ENCODE data around the gene NCAM1.

The NCAM1 gene

DNA sequence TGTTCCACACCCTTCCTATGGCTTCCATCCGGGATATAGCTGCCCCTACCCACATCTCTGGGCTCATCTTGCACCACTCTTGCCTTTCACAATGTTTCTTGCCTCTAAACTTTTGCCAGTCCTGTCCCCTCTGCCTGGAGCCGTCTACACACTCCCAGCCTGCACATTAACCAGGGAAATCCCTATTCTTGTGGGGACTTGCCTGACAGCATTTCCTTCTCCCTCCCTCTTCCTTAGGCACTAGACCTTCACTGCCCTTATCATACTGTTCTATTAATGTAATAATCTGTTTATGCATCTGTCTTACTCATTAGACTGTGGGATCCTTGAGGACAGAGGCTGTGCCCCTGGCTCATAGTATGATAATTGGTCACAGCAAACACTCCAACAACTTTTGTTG is 347.4 kb downstream of the NCAM1 start:
- TF ChIP-seq, protein P1, sequence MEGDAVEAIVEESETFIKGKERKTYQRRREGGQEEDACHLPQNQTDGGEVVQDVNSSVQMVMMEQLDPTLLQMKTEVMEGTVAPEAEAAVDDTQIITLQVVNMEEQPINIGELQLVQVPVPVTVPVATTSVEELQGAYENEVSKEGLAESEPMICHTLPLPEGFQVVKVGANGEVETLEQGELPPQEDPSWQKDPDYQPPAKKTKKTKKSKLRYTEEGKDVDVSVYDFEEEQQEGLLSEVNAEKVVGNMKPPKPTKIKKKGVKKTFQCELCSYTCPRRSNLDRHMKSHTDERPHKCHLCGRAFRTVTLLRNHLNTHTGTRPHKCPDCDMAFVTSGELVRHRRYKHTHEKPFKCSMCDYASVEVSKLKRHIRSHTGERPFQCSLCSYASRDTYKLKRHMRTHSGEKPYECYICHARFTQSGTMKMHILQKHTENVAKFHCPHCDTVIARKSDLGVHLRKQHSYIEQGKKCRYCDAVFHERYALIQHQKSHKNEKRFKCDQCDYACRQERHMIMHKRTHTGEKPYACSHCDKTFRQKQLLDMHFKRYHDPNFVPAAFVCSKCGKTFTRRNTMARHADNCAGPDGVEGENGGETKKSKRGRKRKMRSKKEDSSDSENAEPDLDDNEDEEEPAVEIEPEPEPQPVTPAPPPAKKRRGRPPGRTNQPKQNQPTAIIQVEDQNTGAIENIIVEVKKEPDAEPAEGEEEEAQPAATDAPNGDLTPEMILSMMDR (IDR thresholded peaks at IDR 0.05; ENCODE audit: low read depth, low read length): no peak
- Histone ChIP-seq H3K4me3 (ENCODE audit: low read depth, low read length) (no peak overlapping the region), H3K27me3 (no peaks in the 10 kb centered on the region; the same call in 1 of the 2 replicates), H3K9me3 (no peaks in the 10 kb centered on the region), H3K4me1 (no peaks in the 10 kb centered on the region), H3K36me3 (no peaks in the 10 kb centered on the region)
- DNase-seq: no peak

DNA sequence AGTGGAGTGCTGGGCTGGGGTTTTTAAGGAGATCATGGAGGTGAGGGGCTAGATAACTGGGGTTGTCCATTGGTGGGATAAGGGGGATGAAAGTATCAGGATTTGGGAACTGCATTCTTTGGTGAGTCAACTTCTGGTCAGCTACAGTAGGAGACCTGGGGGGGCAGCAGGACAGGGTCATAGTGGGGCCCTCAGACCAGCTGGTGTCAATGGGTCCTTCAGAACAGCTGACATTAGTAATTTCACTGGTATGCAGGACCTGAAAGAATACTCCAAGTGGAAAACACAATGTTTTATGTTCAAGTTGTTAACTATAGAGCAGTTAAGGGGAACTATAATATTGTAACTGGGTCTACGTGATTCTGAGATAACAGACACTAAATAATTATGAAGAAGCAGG is 350.3 kb downstream of the NCAM1 start:
- DNase-seq: no peak
- TF ChIP-seq, protein P1 (IDR thresholded peaks at IDR 0.05; ENCODE audit: low read depth, low read length): no peak

DNA sequence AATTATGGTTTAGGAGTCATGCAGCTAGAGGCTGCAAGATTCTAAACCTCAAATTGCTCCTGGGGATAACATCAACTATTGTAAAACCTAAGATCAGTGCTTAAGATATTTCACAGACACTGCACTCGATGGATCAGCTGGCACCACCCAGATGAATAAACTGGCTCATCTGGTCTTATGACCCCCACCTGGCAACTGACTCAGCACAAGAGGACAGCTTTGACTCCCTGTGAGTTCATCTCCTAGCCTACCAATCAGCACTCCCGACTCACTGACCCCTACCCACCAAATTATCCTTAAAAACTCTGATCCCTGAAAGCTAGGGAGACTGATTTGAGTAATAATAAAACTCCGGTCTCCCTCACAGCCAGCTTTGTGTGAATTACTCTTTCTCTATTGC is 352.4 kb downstream of the NCAM1 start:
- TF ChIP-seq, protein P1 (IDR thresholded peaks at IDR 0.05; ENCODE audit: low read depth, low read length): no peak
- Histone ChIP-seq H3K4me1 (0 out of 2 replicates have a peak, but pooled peaks cover 2% of the 10 kb centered on the region), H3K4me3 (ENCODE audit: low read depth, low read length) (peak overlapping the region; percentile 85; the same call in 1 of the 2 replicates), H3K27me3 (no peaks in the 10 kb centered on the region), H3K9me3 (no peaks in the 10 kb centered on the region), H3K36me3 (no peaks in the 10 kb centered on the region)
- DNase-seq: no peak

More for the DNA sequence above, 350.3 kb downstream of the NCAM1 start:
- H3K9me3 ChIP-seq: no peaks in the 10 kb centered on the region
- 0 out of 2 replicates have a peak, but pooled peaks cover 2% of the 10 kb centered on the region for H3K4me1 ChIP-seq
- no peaks in the 10 kb centered on the region for H3K36me3 ChIP-seq
- no peaks in the 10 kb centered on the region for H3K27me3 ChIP-seq
- H3K4me3 ChIP-seq (ENCODE audit: low read depth, low read length): no peak overlapping the region

DNA sequence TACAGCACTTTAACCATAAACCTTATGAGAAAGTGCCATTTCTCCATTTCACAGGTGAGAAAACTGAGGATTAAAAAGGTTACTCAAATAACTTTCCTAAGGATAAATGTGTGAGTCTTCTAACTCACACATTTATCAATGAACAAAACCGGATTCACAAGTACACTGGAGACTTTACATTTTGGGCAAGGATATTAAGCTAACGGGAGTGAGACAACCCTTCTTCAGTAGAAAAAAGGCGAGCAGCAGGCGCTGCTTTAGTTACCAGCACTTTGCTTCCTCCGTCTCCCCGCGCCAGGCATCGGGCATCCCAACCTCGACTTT is 352.8 kb downstream of the NCAM1 start:
- no peaks in the 10 kb centered on the region for H3K36me3 ChIP-seq
- peak overlapping the region; percentile 85 for H3K4me3 ChIP-seq (ENCODE audit: low read depth, low read length)
- no peak for DNase-seq
- no peaks in the 10 kb centered on the region for H3K9me3 ChIP-seq
- H3K4me1 ChIP-seq: 0 out of 2 replicates have a peak, but pooled peaks cover 2% of the 10 kb centered on the region
- TF ChIP-seq, protein P1 (IDR thresholded peaks at IDR 0.05; ENCODE audit: low read depth, low read length): no peak
- H3K27me3 ChIP-seq: no peaks in the 10 kb centered on the region

DNA sequence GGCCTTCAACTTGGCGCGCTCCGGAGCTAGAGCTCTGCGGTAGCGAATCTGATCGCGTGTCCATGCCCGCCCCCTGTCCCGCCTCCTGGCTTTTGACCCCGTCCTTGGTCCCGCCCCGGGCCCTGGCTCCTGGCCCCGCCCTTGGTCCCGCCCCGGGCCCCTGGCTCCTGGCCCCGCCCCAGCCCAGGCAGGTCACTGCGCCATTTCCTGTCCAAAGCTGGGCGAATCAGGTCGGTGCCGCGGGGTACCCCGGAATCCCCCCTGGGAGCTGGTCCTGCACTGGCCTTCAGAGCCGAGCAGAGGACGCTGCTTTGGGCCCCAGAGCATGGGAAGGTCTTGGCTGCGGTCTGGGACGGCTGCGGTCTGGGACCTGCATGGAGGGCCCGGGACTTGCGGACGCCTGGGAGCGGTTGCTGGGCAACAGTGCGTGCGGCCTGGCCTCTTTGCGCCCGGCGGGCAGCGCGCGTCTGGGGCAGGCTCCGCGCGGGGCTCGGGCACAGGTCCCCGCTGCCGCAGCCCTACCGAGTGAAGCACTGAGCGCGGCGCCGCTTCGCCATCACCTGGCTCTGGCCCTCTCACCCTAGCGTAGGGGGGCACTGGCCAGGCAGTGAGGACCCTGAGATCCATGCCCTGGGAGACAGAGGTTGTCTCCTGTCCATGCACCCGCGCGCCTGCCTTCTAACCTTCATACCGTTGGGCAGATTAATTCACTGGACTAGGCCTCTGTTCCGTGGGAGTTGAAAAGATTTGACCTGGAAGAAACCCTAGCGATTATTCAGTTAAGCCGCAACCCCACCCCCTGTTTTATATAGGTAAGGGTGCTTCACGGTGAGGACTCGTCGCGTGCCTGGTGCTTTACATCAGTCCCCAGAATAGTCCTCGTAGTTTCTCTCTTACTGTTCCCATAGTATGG is 353.4 kb downstream of the NCAM1 start, which contains the start of gene TTC12:
TSS of gene TTC12 (plus strand) at position 195 of the 913 bp plus-strand sequence. CDS start 1,675 bp downstream, outside the sequence.
- peak; percentile 97 for DNase-seq
- H3K36me3 ChIP-seq: no peaks in the 10 kb centered on the region
- 0 out of 2 replicates have a peak, but pooled peaks cover 2% of the 10 kb centered on the region for H3K4me1 ChIP-seq
- TF ChIP-seq, protein P1 (IDR thresholded peaks at IDR 0.05; ENCODE audit: low read depth, low read length): no peak
- no peaks in the 10 kb centered on the region for H3K27me3 ChIP-seq
- no peaks in the 10 kb centered on the region for H3K9me3 ChIP-seq
- H3K4me3 ChIP-seq (ENCODE audit: low read depth, low read length): peak within 1 kb of the TSS; percentile 85

DNA sequence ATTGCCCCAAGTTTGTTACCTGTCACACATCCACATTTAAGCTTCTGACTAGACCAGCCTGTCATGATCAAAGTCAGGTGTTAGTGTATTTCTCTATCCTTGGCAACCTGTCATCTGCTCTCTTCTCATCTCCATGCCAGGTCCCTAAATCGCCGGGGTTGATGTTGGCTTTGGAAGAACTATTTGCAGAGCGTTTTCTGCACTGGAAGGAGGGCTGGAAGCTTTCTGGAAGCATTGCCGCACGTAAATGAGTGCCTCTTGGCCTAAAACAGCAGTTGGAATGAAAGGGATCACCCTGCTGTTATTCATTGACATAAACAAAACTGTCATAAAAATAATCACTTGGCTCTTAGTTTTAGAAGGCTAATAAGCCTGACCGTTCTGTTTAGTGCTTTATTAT is 354.6 kb downstream of the NCAM1 start:
- H3K4me3 ChIP-seq (ENCODE audit: low read depth, low read length): no peak overlapping the region
- H3K4me1 ChIP-seq: 0 out of 2 replicates have a peak, but pooled peaks cover 2% of the 10 kb centered on the region
- no peaks in the 10 kb centered on the region for H3K36me3 ChIP-seq
- TF ChIP-seq, protein P1 (IDR thresholded peaks at IDR 0.05; ENCODE audit: low read depth, low read length): no peak
- DNase-seq: no peak
- no peaks in the 10 kb centered on the region for H3K27me3 ChIP-seq
- H3K9me3 ChIP-seq: no peaks in the 10 kb centered on the region

Data from BE2C (cell line).